GM21381 (cell line): ENCODE results near the gene KDM4D.
A peak's percentile ranks its signal among the peaks of the same experiment; 100 is the strongest.
"Not testable (repeated sequence)": the region's sequence is repeated elsewhere in the genome, so short reads cannot be mapped to it uniquely, and the experiment has no call there.

ENCODE experiments used
- ATAC-seq: cut with Tn5 transposase; IDR thresholded peaks from one replicate; pipeline ENCODE4 v1.9.1; 2021; ENCODE audit warnings: mild to moderate bottlenecking, moderate library complexity; ENCODE audit not compliant: unreplicated experiment

KDM4D gene

DNA sequence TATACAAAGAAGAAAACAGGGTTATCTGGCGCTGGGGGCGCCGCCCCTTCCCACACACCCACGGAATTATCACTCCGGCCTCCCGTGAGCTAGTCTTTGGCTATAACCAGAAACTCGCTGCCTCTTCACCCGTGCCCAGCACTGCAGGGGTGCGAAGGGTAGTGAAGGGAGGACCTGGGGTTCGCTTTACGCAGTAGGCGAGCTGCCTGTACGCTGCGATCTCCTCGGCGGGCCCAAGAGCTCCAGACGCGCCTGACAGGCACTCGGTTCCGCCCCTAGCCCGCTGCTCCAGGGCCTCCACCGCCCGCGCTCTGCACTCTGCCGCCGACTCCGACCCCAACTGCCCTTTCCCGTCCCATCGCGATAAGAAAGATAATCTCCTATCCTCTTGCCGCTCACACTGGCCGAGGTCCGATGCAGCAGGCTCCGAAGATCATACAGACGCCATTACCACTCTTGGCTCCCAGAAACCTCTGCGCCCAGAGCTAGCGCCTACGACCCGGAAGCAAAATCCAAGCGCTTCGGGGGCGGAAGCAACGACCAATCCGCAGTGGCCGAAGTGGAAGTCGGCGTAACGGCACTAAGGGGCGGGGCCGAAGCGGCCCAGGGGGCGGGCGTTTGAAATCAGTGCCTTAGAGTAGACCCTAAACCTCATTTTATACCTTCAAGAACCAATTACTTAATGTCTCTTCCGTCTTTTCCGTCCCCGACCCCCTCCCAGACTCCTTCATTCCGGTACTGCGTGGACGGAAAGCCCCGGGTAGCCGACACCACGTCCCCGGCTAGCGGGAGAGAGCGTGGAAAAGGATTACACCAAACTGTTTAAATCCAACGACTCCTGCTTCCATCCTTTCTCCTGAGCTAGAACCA lies at the start of gene KDM4D, which contains the start of gene CWC15:
TSS of gene KDM4D (plus strand) at position 611 of the 870 bp plus-strand sequence. CDS start 23,664 bp downstream, outside the sequence.
TSS of gene CWC15 (minus strand) at position 458 of the 870 bp plus-strand sequence. CDS start 1,371 bp downstream, outside the sequence.
- peak; percentile 100 for ATAC-seq

DNA sequence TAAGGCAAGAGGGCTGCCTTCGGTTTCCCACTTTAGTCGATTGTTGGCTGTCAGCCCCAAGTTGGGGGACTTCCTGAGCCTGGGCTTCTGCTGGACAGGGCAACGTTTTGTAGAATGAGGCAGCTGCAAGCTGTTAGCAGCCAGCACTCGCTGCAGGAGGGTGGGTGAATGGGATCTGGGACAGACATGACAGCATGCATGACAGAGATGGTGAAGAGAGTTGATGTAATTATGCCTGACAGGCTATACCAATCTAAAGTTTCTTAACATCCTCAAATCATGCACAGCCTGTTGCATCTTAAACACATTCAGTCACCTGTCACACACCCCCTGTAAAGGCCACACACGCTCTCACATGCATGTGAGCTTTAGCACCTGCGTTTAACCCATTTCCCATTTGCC lies 49.3 kb upstream of the KDM4D start:
- no peak for ATAC-seq

DNA sequence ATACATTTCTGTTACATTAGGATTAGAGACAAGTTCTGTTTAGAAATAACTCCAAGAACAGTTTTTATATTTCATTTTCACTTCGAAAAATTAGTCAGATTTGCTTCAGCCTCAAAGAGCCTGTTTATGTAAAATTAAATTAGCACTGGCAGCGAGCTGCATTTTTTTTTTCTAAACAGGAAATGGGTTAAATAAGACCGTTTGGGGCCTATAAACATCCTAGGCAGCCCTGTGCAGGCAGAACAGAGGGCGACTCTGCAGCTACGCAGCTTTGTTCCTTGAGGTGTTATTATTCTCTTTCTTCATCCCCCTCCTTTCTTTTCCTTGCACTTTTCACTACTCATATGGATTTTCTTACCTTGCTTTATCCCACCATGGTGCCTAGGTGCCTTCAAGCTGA lies 48.9 kb upstream of the KDM4D start:
- no peak for ATAC-seq

DNA sequence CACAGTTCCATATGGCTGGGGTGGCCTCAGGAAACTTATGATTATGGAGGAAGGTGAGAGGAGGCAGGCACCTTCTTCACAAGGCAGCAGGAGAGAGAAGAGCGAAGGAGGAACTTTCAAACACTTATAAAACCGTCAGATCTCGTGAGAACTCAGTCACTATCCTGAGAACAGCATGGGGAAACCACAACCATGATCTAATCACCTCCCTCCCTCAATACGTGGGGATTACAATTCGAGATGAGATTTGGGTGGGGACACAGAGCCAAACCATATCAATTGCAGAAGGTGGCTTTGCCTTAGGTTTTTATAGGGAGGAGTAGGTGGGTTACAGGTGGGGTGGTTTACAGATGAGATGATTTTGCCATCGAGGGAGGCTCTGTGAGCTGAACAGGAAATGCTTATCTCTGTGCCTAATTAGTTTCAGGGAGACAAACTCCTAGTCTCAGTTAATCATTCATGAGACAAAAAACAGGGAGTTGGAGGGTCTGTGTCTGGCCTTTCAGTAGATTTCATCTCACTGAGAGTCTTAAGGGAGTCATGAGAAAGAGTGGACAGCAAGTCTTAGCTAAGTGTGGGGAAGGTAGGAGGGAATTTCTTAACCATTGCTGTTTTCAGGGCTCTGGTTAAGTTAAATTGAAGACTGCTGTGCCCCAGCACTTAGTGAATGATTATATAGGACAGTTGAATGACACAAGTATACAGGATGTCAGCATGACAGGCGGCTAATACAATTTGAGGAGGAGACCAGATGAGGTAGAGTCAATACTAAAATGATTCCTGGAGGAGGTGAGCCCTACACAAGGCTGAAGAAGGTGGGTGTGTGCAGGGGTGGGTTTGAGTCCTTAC lies 47.9 kb upstream of the KDM4D start:
- ATAC-seq, result peak; percentile 63

DNA sequence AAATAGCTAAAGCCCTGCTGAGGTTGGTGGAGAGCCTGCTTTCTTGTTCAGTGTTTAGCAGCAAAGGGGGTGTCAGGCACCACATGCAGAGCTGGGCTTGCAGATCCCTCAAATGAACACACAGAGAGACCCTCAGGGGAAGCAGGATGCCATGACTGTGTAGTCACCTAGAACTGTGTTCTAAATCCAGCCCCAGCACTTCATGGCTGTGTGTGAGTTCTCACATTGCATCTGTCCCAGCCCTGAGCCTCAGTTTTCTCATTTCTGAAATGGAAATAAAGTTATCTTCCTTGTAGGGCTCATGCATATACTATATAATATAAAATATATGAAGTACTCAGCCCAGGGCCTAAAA lies 47.3 kb upstream of the KDM4D start:
- ATAC-seq, result no peak

DNA sequence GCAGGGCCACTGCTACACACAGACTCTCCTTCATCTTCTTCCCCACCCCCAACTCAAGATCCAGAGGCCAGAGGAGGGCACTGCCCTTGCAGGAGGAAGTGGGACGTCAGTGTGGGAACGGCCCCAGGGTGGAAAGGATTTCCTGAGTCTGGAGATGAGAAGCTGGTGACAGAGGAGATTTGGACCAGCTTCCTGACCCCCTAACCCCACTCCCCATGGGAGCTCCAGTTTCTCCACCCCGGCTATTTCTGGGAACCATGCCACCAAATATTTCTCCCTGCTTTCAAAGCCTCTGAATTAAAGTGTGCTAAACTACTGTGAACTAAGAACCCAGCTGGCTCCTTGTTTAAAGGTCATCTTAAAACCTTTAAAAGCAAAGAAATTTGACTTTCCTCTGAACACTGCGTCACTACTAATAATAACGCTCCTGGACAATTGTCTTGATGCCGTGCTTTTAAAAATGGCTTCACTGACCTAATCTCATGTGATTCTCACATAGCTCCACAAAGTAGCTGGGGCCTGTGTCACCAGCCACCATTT lies 46.7 kb upstream of the KDM4D start:
- ATAC-seq, result no peak

DNA sequence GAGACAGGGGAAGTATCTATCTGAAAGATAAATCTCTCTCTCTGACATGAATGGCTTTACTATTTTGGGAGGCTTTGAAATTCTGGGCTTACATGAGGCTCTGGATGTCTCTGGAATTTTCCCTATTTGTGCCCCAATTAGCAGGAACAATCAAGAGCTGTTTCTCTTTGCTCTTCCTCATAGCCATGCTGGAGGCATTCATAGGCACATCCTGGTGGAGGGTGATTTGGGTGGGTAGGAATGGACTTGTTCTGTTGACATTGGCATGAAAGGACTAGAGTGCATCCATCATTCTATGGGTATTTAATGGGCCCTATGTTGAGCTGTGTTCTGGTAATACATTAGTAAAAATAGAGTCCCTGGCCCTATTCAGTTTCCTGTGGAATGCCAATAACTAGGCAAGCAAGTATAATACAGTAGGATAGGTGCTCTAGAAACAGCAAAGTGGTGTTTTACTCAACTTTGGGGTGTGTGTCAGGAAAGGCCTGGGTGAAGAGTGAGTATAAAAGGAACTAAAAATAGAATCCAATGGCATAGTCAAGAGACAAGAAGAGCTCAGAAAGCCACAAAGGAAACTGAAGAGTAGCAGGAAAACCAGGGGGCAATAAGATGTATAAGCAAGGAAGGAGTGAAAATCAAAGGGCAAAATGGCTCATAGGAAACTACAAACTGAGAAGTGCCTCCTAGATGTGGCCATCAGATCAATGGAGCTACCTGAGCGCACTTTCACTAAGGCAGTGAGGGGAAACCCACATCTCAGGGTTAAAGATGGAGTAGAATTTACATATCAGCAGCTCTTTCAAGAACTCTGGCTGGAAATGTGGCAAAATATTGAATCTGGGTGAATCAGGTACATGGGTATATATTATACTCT lies 45.2 kb upstream of the KDM4D start:
- ATAC-seq, result no peak

DNA sequence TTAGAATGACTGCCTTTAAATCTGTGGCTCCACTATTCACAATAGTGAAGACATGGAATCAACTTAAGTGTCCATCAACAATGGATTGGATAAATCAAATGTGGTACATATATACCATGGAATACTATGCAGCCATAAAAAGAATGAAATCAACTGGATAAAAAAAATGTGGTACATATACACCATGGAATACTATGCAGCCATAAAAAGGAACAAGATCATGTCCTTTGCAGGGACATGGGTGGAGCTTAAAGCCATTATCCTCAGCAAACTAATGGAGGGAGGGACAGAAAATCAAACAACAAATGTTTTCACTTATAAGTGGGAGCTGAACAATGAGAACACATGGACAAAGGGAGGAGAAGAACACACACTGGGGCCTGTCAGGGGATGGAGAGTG lies 41.4 kb upstream of the KDM4D start:
- ATAC-seq, result not testable (repeated sequence)

DNA sequence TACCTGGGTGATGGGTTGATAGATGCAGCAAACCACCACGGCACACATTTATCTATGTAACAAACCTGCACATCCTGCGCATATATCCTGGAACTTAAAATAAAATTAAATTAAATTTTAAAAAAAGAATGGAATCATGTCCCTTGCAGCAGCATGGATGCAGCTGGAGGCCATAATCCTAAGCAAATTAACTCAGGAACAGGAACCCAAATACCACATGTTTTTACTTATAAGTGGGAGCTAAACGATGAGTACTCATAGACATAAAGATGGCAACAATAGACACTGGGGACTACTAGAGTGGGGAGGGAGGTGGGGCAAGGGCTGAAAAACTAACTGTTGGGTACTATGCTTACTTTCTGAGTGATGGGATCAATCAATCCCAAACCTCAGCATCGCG lies 41.0 kb upstream of the KDM4D start:
- ATAC-seq, result no peak

DNA sequence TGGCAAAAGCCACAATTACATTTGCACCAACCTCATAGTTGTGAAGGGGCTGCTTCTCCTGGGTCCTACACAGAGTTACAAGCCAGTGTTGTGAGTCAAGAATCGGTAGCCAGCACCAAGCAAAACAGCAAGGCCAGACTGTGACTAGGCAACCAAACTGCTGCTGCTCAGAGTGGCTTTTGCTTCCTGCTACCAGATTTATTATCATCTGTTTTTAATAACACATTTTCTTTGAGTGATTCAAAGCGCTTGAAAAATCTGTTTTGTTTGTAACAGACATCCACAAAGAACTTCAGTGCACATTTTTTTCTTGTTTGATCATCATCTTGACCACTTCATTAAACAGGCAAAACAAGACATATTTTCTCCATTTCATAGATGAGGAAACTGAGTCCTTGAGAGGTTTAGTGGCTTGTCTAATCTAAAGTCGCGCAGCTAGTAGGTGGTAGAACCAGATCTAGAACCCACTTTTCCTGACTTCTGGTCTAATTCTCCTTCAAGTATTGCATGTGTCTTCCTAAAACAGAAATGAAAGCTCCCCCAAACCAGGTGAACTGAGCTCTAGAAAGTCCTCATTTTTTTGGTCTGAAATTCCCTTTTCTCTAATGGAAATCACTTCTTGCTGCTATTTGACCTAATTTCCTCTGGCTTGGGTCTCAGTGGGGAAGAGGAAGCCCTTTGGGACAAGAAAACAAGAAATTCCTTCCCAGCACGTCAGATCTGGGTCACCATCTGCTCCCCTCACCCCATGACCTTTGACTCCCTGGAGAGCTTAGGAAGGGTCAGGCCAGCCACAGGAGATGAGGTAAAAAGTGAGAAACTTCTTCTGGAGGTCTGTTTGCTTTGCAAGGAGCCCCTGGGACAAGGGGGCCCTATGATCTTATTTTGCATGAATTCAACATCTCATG lies 40.0 kb upstream of the KDM4D start:
- no peak for ATAC-seq

DNA sequence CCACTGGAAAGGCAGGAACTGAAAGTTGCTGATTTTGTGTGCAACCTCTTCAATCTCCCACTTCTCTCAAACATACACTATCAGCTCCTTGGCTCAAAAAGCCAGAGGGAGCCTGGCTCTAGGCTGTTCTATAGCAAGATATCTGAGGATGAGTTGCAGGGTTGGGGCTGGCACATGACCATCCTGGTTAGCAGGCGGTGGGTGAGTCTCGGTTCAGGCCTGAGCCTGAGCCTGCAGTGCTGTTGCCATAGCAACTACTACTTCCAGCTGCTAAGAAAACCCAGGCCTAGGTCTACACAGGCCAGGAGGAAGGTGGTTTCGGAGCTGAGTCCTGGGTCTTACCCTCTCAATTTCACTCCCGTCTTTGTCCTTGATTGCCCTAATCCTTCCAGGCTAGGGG lies 39.1 kb upstream of the KDM4D start:
- ATAC-seq, result no peak

DNA sequence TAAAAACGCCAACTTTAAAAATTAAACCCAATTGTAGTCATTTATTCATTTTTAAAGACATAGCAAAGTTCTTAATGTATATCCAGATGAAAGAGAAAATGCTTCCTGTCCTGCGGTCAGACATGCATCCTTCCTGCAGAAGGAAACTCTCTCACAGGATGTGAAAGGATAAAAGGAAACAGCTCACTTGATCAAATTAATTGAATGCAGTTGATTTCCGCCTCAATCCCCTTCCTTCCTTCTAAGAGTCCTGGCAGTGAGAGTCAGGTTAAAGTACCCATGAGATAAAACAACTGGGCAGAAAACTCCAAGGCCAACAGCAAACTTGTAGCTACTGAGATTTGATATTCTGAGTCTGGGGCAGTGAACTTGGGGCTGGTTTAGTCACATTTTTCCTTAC lies 38.7 kb upstream of the KDM4D start:
- no peak for ATAC-seq

DNA sequence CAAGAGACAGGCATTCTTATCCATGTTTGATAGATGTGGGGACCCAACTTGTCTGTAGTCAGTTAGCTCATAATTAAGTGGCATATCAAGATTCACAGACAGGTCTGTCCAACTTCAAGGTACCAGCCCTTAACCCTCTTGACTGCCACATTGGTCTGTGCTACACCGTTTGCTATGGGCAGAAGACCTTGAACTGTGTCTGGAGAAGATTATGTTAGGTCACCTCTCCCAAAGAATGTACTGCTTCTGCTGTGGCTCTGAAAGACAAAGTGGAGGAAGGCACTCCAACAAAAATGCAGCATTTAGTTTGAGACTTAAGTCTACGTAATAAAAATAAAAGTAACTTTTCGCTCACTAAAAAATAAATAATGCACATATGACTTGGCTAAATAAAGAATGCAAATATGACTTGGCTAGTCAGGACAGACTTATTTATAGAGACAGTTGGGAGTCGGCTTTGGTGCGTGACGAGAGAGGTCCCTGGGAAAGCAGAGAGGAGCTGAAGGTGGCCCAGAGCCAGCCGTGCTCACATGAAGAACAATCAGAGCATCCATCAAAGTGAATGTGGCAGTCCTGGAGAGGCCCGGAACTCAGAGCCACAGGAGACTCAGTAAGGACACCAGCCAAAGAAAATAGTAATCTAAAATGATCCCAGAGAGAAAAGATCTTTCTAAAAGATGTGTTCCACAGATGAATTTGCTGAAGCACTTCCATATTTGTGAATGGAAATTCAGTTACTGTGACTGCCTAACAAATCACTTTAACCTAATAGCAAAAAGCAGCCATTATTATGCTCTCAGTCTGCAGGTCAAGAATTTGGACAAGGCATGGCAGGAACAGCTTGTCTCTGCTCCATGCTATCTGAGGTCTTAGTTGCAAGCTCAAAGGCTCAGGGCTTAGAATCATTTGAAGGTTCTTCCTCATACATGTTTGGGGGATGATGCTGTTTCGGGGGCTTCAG lies 35.1 kb upstream of the KDM4D start:
- no peak for ATAC-seq

DNA sequence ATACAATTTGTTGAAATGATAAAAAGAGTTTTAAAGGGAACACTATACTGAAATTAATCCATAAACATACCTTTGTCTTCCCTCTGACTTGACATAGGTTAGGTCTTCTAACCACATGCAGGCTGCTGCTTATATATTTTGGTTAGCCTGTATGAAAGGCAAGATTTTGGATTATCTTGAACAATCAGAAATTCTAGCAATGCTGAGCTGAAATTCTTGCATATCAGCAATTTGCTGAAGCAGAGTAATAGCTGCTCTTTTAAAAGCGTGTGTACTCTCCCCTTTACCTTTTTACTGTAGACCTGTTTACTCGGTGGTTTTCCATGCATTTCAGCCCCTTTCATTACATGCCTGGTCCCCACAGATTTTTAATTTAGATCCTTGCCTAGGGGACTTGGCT lies 34.2 kb upstream of the KDM4D start:
- no peak for ATAC-seq

DNA sequence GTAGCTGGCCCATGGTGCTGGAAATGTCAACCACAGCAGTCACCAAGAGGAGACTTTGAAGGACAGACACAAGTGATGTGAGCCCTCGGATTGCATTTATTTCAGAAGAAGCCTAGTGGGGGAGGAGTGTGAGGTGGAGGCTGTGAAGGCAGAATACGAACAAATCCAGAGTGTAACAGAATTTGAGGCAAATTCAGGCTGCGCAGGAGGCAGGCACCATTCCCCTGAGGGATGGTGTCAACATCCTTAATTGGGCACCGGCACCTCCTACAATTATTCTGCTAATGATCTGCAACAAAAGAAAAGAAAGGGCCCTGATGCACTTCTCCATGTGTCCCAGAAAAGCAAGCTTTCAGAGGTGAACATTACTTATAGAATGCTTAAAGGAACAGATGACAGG lies 32.4 kb upstream of the KDM4D start:
- no peak for ATAC-seq

DNA sequence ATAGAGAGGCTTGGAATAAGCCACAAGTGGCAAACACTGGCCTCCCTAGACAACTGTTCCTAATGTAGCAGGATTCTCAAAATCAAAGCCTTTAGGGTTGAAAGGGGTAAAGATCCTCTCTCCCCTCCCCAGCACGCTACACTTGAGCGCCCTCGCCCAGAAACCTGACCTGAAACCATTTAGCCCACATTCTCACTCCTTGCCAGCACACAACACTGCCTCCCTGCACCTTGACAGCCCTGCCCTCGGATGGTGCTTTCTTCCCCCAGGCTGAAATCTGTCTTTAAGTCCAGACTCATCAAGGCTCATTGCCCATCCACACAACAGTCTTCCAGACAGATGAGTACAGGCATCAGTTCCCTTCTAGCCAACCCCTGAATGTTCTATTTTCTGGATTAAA lies 26.7 kb upstream of the KDM4D start:
- ATAC-seq, result no peak

DNA sequence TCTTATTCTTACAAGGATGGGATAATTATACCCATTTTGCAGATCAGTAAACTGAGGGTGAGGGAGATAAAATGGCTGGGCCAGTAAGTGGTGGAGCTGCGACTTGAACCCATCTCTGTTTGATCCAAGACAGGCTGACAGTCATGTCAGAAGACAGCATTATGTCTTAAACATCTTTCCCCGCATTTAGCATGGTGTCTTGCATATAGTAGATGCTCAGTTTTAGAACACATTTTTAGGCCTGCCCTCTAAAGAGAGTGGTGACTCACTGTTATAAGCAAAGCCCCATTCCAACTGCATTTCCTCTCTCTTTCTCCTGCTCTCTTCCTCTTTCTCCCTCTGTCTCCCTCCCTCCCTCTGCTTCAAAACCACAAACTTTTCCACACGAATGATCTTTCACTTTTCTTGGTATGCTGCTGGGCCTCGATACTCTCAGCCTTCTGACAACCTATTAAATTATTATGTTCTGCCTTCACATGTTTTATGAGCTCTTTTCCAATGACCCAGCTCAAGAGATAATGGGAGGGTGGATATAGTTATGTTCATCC lies 25.4 kb upstream of the KDM4D start:
- ATAC-seq, result no peak

DNA sequence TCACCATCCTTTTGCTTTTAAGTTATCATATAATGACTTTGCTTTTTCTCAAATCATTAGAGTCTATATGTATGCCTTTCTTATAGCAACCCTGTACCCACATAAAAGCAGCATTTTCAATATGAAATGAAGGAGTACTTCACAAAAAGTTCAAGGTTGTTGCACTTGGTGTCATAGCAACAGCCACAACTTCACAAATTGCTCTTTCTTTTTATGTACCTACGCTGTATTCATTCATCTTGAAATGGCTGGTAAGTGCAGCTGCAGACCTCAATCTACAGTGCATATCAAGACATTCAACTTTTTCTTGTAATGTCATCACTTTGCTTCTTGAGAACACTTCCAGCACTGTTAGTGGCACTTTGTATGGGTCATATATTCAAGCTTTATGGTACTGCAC lies 18.8 kb upstream of the KDM4D start:
- ATAC-seq, result no peak
